Measurements from ENCODE around the gene CEP170B. TPM values are rescaled to one million over a fixed set of nuclear protein-coding genes. Genes with fewer than 3 reads are reported as not detected.
A peak's percentile ranks its signal among the peaks of the same experiment; 100 is the strongest.

The CEP170B gene
- total RNA-seq, 4 donors from 2014 or later = 42.1 to 112 (median 83.8) TPM

- H3K9me3 ChIP-seq = no peaks in the 10 kb centered on the region
- no peak for TF ChIP-seq CTCF (IDR thresholded peaks at IDR 0.05)
- TF ChIP-seq POLR2A (IDR thresholded peaks at IDR 0.05) = no peak
- H3K27ac ChIP-seq = no peak overlapping the region
- peaks cover 0 to 18% (median 0%) of the 10 kb centered on the region in 3 donors for H3K36me3 ChIP-seq
- H3K4me1 ChIP-seq = no peaks in the 10 kb centered on the region
- no peak overlapping the region for H3K4me3 ChIP-seq
- DNase-seq = no peak
- no peaks in the 10 kb centered on the region for H3K27me3 ChIP-seq
Measured at GRCh38 chr14:104874571-104875411, 9.7 kb downstream of the CEP170B start.

GRCh38 chr14:104875412-104875751 is 10.3 kb downstream of the CEP170B start:
- Histone ChIP-seq H3K4me1 (no peaks in the 10 kb centered on the region), H3K36me3 (peaks cover 0 to 21% (median 0%) of the 10 kb centered on the region in 3 donors)

GRCh38 chr14:104875811-104876210 is 10.7 kb downstream of the CEP170B start:
- Histone ChIP-seq H3K36me3 (peaks cover 0 to 25% (median 0%) of the 10 kb centered on the region in 3 donors), H3K27me3 (no peaks in the 10 kb centered on the region), H3K9me3 (no peaks in the 10 kb centered on the region), H3K4me3 (no peak overlapping the region), H3K4me1 (no peaks in the 10 kb centered on the region), H3K27ac (no peak overlapping the region)
- no peak for TF ChIP-seq CTCF (IDR thresholded peaks at IDR 0.05)
- TF ChIP-seq POLR2A (IDR thresholded peaks at IDR 0.05) = no peak
- DNase-seq = no peak

More at GRCh38 chr14:104875412-104875751, 10.3 kb downstream of the CEP170B start:
- H3K27me3 ChIP-seq = no peaks in the 10 kb centered on the region
- H3K9me3 ChIP-seq = no peaks in the 10 kb centered on the region
- TF ChIP-seq POLR2A (IDR thresholded peaks at IDR 0.05) (no peak), CTCF (IDR thresholded peaks at IDR 0.05) (no peak)
- no peak overlapping the region for H3K27ac ChIP-seq
- H3K4me3 ChIP-seq = no peak overlapping the region
- no peak for DNase-seq

GRCh38 chr14:104876251-104876699 is 11.2 kb downstream of the CEP170B start:
- TF ChIP-seq POLR2A (IDR thresholded peaks at IDR 0.05) = no peak
- no peak for TF ChIP-seq CTCF (IDR thresholded peaks at IDR 0.05)
- peaks cover 0 to 30% (median 0%) of the 10 kb centered on the region in 3 donors for H3K36me3 ChIP-seq
- DNase-seq = peak in 1 of 3 donors; percentile 68
- H3K27me3 ChIP-seq = no peaks in the 10 kb centered on the region
- no peak overlapping the region for H3K27ac ChIP-seq
- H3K4me3 ChIP-seq = no peak overlapping the region
- H3K9me3 ChIP-seq = no peaks in the 10 kb centered on the region
- no peaks in the 10 kb centered on the region for H3K4me1 ChIP-seq

- TF ChIP-seq CTCF (IDR thresholded peaks at IDR 0.05) (no peak), POLR2A (IDR thresholded peaks at IDR 0.05) (no peak)
Measured at GRCh38 chr14:104877066-104877805, 12.2 kb downstream of the CEP170B start.

More at GRCh38 chr14:104877066-104877805, 12.2 kb downstream of the CEP170B start:
- no peak for DNase-seq
- no peaks in the 10 kb centered on the region for H3K4me1 ChIP-seq
- no peaks in the 10 kb centered on the region for H3K27me3 ChIP-seq
- H3K36me3 ChIP-seq = peaks cover 0 to 30% (median 0%) of the 10 kb centered on the region in 3 donors
- H3K4me3 ChIP-seq = no peak overlapping the region
- H3K27ac ChIP-seq = no peak overlapping the region
- H3K9me3 ChIP-seq = no peaks in the 10 kb centered on the region
